ENCODE results near the gene NLGN1. TPM values are rescaled to one million over a fixed set of nuclear protein-coding genes. Genes with fewer than 3 reads are reported as not detected.

Gene NLGN1
- total and polyA plus RNA-seq, 2 of the 13 experiments (the other 11 are each of a cell fraction or from before 2014, with no cell fraction given) = not detected

DNA sequence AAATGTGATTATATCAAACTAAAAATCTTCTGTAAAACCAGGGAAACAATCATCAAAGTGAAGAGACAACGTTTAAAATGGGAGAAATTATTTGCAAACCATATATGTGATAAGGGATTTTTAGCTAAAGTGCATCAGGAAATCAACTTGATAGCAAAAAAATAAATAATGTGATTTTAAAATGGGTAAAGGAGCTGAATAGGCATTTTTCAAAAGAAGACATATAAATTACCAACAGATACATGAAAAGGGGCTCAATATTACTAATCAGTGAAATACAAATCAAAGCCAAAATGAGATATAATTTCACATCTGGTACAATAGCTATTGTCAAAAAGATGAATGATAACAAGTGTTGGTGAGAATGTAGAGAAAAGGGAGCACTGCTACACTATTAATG lies 924.0 kb downstream of the NLGN1 start:
- no peaks in the 10 kb centered on the region for H3K9me3 ChIP-seq (ENCODE audit: low read length)
- no peak overlapping the region for H3K27ac ChIP-seq (ENCODE audit: extremely low read length, insufficient read depth, low read length)
- no peak overlapping the region for H3K4me2 ChIP-seq (ENCODE audit: low read depth, low read length)
- H3K36me3 ChIP-seq (replicated peaks in 1 of 2; ENCODE audit: control insufficient read depth in 1 of 2, insufficient read depth in 2 of 2, low read length in 2 of 2) = no peaks in the 10 kb centered on the region
- ChIA-PET CTCF (ENCODE audit: low intra/inter-chr PET ratio, low total read pairs) (no interaction called here), POLR2A (no interaction called here)
- no peak overlapping the region for H3K9ac ChIP-seq (ENCODE audit: insufficient read depth, low read depth, low read length)
- H4K20me1 ChIP-seq (ENCODE audit: insufficient read depth, low read length) = no peaks in the 10 kb centered on the region
- no peaks in the 10 kb centered on the region for H3K27me3 ChIP-seq (ENCODE audit: control insufficient read depth in 1 of 2, insufficient read depth in 2 of 2, low read length in 2 of 2)
- intact Hi-C loops (cut with micrococcal nuclease; ENCODE audit: unreplicated experiment) (no loop called here), in situ Hi-C loops (cut with HindIII; ENCODE audit: extremely low pct_ligation_motif_present, low pct_unique_long_range_greater_than_20kb) (no loop called here)
- no TSS peak for BruUV-seq (replicated peaks)
- DNase-seq (ENCODE audit: low spot score) (no peak), ATAC-seq (no peak), FAIRE-seq (no peak)
- H3K79me2 ChIP-seq (ENCODE audit: insufficient read depth, low read length) = no peaks in the 10 kb centered on the region
- 0% methylated on average over 1 of the region's 1 CpG for WGBS (ENCODE audit: low lambda C conversion rate)
- no peak overlapping the region for H2AFZ ChIP-seq (ENCODE audit: low read length)
- no peaks in the 10 kb centered on the region for H3K4me1 ChIP-seq (ENCODE audit: insufficient read depth, low read length)
- TF ChIP-seq, protein P1, sequence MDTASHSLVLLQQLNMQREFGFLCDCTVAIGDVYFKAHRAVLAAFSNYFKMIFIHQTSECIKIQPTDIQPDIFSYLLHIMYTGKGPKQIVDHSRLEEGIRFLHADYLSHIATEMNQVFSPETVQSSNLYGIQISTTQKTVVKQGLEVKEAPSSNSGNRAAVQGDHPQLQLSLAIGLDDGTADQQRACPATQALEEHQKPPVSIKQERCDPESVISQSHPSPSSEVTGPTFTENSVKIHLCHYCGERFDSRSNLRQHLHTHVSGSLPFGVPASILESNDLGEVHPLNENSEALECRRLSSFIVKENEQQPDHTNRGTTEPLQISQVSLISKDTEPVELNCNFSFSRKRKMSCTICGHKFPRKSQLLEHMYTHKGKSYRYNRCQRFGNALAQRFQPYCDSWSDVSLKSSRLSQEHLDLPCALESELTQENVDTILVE (CRISPR knock-in tag; IDR thresholded peaks at IDR 0.05) = no peak
- TF ChIP-seq MAFK (conservative IDR thresholded peaks at IDR 0.05 in 1 of 2, IDR thresholded peaks at IDR 0.05 in 1 of 2; ENCODE audit: low read length in 2 of 2) = peak; percentile 15 to 68; a peak in 2 of 4 replicates
- no peak for TF ChIP-seq ARHGAP35 (CRISPR knock-in tag; IDR thresholded peaks at IDR 0.05; ENCODE audit: borderline replicate concordance)
- no peak for TF ChIP-seq NFYC (CRISPR knock-in tag; IDR thresholded peaks at IDR 0.05)
- TF ChIP-seq CBX5 (CRISPR knock-in tag; IDR thresholded peaks at IDR 0.05; ENCODE audit: borderline replicate concordance) = no peak
- no peak overlapping the region for H3K4me3 ChIP-seq (replicated peaks in 1 of 3; ENCODE audit: insufficient read depth in 1 of 3, low read depth in 2 of 3, low read length in 3 of 3)

DNA sequence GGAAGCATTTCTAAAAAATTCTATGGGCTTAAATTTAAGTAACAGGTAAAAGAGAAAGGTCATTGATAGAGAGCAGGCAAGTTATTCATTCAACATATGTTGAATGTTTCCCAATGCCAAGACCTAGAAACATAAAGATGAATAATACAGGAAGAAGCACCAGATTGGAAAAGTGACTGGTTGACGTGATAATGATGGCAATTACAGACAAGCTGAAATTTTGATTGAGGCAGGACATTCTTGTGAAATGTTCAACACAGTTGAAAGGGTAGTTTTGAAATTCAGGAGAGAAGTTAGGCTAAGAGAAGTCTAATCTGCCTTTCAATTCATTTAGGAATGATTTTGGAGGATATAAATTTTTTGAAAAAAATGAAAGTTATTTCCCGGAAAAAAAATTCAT lies 925.2 kb downstream of the NLGN1 start:
- CTCF ChIA-PET (ENCODE audit: low intra/inter-chr PET ratio, low total read pairs) = no interaction called here
- no peaks in the 10 kb centered on the region for H3K79me2 ChIP-seq (ENCODE audit: insufficient read depth, low read length)
- H3K9ac ChIP-seq (ENCODE audit: insufficient read depth, low read depth, low read length) = no peak overlapping the region
- no peaks in the 10 kb centered on the region for H3K27me3 ChIP-seq (ENCODE audit: control insufficient read depth in 1 of 2, insufficient read depth in 2 of 2, low read length in 2 of 2)
- H2AFZ ChIP-seq (ENCODE audit: low read length) = no peak overlapping the region
- DNase-seq (ENCODE audit: low spot score) (no peak), FAIRE-seq (no peak), ATAC-seq (no peak)
- BruUV-seq (replicated peaks) = no TSS peak
- intact Hi-C loops (cut with micrococcal nuclease; ENCODE audit: unreplicated experiment) = no loop called here
- no peaks in the 10 kb centered on the region for H3K9me3 ChIP-seq (ENCODE audit: low read length)
- no peak overlapping the region for H3K4me2 ChIP-seq (ENCODE audit: low read depth, low read length)
- H3K4me1 ChIP-seq (ENCODE audit: insufficient read depth, low read length) = no peaks in the 10 kb centered on the region
- in situ Hi-C loops (cut with HindIII; ENCODE audit: extremely low pct_ligation_motif_present, low pct_unique_long_range_greater_than_20kb) = no loop called here
- 2% methylated on average over 2 of the region's 2 CpGs for WGBS (ENCODE audit: low lambda C conversion rate)
- H3K36me3 ChIP-seq (replicated peaks in 1 of 2; ENCODE audit: control insufficient read depth in 1 of 2, insufficient read depth in 2 of 2, low read length in 2 of 2) = no peaks in the 10 kb centered on the region
- no peaks in the 10 kb centered on the region for H4K20me1 ChIP-seq (ENCODE audit: insufficient read depth, low read length)
- H3K27ac ChIP-seq (ENCODE audit: extremely low read length, insufficient read depth, low read length) = no peak overlapping the region
- H3K4me3 ChIP-seq (replicated peaks in 1 of 3; ENCODE audit: insufficient read depth in 1 of 3, low read depth in 2 of 3, low read length in 3 of 3) = no peak overlapping the region
- POLR2A ChIA-PET = no interaction called here
- TF ChIP-seq, protein P2, sequence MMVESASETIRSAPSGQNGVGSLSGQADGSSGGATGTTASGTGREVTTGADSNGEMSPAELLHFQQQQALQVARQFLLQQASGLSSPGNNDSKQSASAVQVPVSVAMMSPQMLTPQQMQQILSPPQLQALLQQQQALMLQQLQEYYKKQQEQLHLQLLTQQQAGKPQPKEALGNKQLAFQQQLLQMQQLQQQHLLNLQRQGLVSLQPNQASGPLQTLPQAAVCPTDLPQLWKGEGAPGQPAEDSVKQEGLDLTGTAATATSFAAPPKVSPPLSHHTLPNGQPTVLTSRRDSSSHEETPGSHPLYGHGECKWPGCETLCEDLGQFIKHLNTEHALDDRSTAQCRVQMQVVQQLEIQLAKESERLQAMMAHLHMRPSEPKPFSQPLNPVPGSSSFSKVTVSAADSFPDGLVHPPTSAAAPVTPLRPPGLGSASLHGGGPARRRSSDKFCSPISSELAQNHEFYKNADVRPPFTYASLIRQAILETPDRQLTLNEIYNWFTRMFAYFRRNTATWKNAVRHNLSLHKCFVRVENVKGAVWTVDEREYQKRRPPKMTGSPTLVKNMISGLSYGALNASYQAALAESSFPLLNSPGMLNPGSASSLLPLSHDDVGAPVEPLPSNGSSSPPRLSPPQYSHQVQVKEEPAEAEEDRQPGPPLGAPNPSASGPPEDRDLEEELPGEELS (CRISPR knock-in tag; IDR thresholded peaks at IDR 0.05) = no peak
- TF ChIP-seq, protein P3, sequence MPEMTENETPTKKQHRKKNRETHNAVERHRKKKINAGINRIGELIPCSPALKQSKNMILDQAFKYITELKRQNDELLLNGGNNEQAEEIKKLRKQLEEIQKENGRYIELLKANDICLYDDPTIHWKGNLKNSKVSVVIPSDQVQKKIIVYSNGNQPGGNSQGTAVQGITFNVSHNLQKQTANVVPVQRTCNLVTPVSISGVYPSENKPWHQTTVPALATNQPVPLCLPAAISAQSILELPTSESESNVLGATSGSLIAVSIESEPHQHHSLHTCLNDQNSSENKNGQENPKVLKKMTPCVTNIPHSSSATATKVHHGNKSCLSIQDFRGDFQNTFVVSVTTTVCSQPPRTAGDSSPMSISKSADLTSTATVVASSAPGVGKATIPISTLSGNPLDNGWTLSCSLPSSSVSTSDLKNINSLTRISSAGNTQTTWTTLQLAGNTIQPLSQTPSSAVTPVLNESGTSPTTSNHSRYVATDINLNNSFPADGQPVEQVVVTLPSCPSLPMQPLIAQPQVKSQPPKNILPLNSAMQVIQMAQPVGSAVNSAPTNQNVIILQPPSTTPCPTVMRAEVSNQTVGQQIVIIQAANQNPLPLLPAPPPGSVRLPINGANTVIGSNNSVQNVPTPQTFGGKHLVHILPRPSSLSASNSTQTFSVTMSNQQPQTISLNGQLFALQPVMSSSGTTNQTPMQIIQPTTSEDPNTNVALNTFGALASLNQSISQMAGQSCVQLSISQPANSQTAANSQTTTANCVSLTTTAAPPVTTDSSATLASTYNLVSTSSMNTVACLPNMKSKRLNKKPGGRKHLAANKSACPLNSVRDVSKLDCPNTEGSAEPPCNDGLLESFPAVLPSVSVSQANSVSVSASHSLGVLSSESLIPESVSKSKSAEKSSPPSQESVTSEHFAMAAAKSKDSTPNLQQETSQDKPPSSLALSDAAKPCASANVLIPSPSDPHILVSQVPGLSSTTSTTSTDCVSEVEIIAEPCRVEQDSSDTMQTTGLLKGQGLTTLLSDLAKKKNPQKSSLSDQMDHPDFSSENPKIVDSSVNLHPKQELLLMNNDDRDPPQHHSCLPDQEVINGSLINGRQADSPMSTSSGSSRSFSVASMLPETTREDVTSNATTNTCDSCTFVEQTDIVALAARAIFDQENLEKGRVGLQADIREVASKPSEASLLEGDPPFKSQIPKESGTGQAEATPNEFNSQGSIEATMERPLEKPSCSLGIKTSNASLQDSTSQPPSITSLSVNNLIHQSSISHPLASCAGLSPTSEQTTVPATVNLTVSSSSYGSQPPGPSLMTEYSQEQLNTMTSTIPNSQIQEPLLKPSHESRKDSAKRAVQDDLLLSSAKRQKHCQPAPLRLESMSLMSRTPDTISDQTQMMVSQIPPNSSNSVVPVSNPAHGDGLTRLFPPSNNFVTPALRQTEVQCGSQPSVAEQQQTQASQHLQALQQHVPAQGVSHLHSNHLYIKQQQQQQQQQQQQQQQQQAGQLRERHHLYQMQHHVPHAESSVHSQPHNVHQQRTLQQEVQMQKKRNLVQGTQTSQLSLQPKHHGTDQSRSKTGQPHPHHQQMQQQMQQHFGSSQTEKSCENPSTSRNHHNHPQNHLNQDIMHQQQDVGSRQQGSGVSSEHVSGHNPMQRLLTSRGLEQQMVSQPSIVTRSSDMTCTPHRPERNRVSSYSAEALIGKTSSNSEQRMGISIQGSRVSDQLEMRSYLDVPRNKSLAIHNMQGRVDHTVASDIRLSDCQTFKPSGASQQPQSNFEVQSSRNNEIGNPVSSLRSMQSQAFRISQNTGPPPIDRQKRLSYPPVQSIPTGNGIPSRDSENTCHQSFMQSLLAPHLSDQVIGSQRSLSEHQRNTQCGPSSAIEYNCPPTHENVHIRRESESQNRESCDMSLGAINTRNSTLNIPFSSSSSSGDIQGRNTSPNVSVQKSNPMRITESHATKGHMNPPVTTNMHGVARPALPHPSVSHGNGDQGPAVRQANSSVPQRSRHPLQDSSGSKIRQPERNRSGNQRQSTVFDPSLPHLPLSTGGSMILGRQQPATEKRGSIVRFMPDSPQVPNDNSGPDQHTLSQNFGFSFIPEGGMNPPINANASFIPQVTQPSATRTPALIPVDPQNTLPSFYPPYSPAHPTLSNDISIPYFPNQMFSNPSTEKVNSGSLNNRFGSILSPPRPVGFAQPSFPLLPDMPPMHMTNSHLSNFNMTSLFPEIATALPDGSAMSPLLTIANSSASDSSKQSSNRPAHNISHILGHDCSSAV (CRISPR knock-in tag; IDR thresholded peaks at IDR 0.05; ENCODE audit: borderline replicate concordance) = no peak
